Measurements from ENCODE around the gene FYN.
A peak's percentile ranks its signal among the peaks of the same experiment; 100 is the strongest.
"Not testable (repeated sequence)": the region's sequence is repeated elsewhere in the genome, so short reads cannot be mapped to it uniquely, and the experiment has no call there.

The FYN gene

DNA sequence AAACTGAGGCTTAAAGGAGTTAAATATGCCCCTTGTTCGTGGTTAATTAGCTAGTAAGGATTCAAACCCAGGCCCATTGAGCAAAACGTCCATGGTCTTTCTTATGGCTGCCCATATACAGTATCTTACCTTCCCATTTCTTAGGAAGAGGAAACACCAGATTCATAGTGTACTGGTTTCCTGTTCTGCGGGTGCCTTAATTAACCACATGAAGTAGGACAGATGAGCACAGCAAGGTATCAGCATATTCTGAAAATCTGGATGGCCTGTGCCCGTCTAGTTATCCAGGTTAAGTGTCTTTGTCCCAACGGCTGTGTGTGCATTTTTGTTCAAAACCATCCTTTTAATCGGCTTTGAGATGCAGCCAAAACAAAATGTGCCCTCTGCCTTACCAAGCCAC is 174.1 kb downstream of the FYN start:
- no peak for DNase-seq

DNA sequence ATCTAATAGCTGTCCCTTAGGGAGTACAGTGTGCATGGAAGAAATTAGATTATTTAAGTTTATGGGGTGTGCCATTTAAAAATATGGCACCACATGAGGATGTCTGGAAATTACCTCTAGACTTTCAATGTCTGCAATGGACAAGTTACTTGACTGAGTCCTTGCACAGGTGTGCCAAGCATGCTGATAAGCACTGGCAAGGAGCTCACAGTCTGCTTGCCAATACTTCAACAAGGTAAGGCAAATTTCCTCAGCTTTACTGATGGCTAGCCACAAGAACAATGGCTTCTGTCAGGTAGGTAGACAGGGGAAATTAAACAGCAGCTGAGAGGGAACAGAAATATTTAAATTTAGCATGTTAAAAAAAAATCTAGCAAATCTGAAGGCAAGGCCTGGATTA is 176.4 kb downstream of the FYN start:
- DNase-seq = no peak

DNA sequence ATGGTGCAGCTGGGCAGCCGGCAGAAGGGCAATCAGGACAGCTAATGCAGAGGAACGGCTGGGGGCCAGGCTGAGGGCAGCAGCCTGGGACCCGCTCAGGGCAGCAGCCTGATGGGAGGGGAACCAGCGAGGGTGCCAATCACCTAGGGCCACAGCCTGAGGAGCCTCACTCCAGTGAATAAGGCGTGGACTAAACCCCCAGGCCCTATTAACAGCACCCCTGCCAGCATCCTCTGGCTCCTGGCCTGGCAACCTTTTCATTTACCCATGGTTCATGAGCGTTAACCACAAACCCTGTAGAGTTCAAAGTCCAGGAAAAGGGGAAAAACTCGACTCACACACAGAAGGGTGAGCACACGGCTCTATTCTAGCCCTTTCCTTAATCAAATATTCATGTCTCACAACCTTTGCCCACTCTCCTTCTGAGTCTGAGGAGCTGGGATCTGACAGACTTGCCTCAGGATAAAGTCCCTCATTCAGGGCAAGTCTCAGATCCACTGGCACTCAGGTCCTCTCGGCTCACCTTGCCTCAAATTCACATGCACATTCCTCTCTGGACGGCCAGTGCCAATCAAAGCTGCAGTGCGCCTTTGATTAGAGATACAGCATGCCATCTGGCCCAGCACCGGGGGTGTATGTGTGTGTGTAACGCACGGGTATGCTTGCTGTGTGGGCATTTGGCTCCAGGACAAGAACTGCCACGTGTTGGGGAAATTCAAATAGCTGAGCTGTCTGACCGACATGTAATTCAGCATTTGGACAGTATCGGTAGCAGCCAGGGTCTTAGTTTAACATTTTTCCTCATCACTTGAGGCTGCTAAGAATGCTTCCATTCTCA is 180.7 kb downstream of the FYN start:
- peak; percentile 68 for DNase-seq

DNA sequence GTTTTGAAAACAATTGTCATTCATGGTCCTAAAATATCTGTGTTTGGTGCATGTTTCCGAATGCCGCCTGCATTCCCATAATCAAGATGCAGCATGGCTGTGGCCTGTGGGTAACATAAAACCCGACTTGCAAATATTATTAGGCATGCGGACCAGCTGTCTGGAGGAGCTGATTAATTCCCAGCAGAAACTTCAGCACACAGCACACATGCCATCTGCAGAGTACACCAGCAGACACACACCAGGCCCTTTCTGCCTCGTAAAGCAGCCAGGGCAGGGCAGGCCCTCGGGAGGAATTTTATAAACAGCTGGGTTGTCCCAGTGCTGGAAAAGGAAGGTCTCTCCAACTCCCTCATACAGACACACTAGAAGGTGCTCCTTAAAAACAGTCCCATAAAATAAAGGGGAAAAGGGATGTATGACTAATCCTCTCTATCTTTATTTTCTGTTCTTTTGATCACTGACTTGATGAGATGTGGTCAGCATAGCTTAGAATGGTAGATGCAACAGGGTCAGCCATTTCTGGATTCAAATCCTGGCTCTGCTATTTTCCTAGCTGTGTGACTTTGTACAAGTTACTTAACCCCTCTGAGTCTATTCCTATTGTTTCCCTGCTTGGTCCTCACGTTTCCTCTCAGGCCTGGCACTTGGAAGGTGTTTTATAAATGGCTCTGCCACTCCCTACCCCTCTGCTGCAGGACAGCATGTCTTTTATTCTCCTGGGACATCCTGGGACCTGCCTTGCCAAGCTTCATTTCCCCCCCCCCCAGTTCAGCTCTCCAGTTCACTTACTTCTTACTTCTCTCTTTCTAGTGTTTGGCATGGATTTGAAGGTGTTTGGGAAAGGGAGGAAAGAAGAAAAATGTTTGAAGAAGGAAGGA is 181.7 kb downstream of the FYN start:
- DNase-seq = peak; percentile 82

DNA sequence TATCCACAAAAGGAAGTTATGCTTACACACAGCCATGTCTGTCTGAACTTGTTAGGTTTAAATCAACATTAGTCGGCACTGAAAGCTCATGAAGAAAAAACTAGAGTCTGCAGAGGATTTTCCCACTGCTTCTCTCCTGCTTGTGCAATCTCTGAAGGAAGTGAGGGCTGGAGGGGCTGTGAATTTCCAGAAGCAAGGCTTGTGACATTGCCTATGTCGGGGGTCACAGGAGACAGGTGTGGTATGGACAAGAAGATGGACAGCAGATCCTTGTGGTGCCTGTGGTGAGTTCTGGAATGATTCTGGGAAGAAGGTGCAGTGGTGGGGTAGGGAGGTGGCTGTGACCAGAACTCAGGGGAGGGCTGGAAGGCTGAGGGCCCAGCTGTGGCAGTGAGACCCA is 183.3 kb downstream of the FYN start:
- no peak for DNase-seq

DNA sequence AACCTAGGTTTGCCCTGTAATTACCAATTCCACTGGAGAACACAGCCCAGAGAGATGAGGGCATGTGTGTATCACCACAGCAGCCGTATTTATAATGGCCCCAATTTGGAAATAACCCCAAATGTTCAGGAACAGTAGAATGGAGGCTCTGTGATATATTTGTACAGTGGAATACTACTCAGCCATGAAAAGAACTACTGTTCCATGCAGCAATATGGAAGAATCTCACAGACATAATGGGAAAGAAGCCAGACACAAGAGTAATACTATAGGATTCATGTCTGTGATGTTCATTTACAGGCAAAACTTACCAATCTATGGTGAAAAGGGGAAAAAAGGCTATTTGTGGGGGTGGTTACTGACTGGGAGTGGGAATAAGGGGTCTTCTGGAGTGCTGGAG is 183.8 kb downstream of the FYN start:
- no peak for DNase-seq

DNA sequence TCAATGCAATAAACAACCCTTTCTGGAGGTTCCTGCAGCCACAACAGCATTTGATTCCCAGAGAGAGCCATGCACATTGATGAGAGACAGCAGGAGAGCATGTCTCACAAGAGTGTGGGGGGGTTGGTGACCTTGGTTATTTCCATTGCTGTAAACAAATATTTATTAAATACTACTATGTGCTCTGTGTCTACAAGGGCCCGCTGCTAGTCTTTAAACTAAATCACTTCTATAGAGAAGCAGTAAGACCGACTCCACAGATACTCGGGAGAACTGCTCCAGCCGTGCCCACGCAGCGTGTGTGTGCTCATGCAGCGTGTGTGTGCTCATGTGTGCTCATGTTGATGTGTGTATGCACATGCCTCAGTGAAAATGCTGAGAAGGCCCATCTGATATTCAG is 184.9 kb downstream of the FYN start:
- DNase-seq = no peak

DNA sequence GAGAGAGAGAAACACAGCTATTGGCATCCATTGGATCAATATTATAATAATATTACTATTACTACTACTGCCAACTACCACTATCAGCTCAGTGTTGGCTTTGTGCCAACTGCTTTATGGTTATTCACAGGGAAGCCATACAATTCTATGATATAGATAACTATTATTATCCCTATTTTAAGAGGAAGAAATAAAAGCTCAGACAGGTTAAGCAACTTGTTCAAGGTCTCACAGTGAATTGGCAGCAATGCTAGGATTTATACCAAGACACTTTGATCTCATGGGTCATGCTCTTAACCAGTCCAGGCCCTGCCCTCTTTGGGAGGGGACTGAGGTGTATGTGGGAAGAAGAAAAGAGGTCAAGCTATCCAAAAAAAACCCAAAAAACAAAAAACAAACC is 185.6 kb downstream of the FYN start:
- no peak for DNase-seq

DNA sequence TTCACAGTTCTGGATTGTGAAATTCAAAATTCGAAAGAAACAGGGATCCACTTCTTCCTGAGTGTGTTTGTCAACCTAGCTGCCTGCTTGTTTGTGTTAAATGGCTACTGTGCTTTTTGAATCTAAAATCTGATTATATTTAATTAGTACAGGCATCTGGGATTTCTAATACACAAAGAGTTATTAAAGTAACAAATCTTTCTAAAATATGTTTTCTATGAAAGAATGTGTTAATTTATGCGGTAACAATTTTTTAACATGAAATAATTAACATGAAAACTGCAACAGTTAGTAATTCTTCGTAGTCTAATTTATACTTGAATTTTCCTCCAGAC is 186.4 kb downstream of the FYN start:
- DNase-seq = no peak

DNA sequence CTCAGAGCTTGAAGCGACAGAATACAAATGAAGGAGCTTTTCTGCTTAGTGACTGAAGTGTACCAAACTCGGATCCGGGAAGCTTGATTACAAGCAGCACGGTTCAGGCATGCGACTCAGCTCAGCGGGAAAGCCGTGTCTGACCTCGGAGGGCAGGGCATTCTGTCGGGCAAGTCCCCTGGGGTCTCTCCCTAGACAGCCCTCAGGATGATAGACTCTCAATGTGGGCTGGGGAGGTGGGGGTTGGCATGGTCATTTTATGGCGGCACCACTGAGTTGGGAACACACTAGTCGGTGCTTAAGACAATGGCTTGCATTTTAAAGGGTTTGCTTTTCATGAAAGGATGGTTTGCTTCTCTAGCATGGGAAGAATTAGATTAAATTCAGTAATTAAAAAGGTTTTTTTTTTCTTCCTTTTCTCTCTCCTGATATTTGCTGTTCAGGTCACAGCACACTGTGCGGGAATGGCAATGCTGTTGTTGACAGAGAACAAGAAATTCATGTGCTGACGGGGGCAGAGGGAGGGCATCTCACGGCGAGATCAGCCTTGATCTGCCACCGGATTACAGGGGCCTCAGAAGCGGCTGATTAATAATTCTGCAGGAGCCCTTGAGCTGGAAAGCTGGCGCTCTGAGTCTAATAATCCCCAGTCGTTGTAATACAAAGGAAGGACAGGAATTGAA is 186.9 kb downstream of the FYN start:
- DNase-seq = no peak

DNA sequence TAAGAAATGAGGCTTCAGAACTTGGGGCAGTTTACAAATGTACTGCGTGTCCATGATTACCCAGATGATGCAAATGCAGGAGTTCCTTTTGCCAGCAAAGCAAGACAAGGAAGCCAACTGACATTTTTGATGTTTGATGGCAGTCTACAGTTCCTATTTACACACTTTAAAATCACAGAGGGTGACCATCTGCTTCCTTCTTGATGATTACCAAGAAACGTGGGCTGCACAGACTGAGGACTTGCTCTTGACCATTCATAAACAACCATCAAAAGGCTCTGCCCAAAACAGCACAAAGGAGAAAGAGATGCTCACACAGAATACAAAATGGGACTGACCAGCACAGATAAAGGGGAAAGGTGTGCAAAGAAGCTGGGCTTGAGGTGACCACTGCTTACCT is 187.7 kb downstream of the FYN start:
- no peak for DNase-seq

DNA sequence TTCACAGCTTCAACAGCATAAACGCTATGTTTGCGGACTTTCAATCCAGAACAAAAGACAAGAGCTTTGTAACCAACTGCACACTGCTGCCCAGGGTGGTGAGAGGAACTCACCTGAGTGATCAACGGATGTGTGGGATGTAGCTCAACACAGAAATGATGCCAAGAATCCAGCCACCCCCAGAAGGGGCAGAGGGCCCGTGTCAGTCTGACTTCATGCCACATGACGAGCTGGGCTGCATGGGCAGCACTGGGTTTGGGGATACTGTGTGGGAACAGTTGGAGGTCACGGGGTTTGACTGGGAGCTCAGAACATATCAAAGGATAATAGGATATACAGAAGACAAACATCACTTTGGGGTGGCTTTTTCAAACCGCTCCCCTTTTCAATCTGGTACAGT is 188.2 kb downstream of the FYN start:
- no peak for DNase-seq

DNA sequence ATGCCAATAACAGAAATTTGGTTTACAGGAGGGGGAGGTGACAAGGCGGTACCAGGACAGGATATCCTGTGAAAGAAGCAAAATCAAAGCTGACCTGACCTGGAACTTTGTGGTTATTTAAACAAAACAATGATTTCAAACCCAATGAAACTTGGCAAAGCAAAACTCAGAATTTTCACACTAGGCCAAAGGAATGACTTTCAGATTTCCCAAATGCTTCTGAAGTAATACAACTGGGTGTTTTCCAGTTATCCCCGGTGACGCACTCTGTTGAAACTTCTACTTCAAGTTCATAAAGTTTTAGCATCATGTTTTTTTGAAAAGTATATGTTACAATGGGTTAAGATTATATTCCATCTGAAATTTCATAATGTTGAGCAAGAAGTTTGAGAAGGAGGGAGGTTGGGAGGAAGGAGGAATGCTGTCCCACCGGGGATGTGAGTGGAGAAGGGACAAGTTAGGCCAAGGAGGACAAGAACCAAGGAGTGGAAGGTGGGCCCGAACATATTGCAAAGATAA is 189.4 kb downstream of the FYN start:
- no peak for DNase-seq

DNA sequence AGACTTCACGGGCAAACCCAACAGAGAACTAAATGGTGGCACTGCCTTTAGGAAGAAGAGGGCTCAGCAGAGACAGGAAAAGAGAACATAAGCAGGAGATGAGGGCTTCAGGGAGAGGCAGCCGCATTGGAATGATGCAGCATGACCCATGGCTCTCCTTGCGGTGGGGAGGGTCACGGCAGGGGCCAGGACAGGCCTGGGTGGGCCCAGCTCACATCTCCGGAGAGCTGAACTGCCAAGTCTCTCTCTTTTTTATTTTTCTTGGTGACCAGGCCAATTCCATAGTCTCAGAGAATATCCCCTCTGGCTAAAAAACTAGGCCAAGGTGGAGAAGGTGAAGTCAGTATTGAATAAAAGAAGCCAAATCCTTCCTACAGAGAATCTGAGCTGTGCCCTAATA is 190.1 kb downstream of the FYN start:
- peak; percentile 42 for DNase-seq

DNA sequence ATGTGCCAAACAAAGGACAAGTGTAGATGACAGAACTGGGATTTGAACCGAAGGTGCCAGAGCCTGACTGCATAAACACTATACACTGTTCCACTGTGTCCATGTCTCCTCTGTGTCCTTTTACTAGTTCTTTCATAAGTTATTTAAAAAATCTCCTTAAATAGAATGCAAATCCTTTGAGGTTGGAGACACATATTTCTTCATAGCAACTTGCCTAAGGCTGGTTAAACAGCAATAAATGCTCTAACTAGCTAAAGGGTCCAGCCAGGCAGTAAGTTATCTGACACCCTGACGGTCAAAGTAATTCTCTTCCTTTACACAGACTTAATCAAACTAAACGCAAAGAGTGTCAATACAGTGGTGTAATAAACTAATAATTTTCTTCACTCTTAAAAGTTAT is 191.4 kb downstream of the FYN start:
- no peak for DNase-seq

DNA sequence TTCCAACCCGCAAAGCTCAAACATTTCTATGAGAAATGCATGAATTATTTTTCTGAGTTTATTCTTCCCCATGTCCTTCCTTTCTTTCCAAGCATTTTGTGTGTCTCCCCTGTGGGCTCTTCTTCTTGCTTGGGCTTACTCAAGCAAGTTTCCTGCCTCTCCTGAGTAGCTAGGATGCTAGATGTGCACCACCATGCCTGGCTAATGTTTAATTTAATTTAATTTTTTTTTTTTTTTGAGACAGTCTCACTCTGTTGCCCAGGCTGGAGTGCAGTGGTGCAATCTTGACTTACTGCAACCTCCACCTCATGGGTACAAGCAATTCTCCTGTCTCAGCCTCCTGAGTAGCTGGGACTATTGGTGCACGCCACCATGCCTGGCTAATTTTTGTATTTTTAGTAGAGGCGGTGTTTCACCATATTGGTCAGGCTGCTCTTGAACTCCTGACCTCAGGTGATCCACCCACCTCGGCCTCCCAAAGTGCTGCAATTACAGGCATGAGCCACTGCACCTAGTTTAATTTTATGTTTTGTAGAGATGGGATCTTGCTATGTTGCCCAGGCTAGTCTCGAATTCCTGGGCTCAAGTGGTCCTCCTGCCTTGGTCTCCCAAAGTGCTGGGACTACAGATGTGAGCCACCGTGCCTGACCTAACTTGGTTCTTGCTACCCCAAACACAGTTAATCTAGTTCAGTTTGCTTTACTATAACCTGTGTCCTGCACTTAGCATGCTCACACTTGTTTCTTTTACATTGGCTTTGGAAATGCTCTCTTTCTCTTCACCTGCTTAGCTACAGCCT is 192.2 kb downstream of the FYN start:
- DNase-seq = not testable (repeated sequence)

DNA sequence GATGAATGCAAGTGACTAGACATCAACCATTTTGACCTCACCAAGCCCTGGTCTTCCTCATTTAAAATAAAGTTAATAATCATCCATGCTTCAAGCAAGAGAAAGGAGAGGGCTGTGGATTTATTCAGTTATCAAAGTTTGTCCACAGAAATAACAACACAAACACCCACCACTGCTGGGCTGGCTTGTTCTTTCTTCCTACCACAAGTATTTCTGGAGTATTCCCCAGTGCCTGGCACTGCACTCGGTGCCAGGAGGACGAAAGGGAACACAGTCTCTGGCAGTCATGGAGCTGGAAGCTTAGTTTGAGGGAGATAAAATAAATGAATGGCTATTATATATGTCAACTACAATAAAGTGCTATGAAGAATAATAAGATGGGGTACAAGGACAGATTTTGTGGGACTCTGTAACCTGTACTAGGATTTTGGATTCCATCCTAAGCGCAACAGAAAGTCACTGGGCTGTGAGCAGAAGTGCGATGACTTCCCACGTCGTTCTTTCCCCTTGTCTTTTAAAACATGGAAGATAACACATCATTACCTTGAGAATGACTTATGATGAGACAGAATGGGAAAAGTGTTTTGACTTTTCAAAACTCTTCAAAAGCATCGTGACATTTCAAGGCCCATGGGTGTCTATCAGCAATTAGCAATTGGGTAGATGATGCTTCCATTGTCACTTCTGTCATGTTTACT is 193.1 kb downstream of the FYN start:
- no peak for DNase-seq

DNA sequence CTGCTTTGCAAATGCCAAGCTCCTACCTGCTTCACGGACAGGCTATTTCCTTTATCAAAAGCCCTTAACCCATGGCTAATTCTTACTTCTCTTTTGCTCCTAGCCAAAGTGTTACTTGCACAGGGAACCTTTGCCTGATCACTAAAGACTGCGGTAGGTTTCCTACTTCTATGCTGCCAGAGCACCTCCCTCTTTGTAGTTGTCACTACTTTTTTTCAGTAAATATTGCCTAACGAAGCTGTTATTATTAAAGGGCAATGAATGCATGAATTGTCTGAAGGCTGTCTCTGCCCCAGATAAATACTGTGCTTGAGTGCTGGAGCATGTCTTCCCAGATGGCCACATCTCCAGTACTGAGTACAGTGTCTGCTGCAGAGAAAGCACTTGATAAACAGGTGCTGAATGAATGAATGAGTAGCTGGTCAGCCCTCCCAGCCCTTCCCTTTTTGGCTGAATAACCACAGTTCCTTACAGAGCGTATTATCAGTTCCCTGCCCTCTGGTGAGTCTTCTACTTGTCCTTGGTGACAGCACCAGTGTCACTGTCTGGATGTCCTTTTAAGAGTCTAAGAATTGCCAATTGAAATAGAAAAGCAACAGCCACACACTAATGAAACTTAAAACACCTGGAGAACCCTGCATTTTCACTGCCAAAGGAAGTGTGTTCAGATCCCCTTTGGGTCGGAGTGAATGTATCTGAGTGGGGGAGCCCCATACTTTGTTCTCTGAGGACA is 194.0 kb downstream of the FYN start:
- no peak for DNase-seq

DNA sequence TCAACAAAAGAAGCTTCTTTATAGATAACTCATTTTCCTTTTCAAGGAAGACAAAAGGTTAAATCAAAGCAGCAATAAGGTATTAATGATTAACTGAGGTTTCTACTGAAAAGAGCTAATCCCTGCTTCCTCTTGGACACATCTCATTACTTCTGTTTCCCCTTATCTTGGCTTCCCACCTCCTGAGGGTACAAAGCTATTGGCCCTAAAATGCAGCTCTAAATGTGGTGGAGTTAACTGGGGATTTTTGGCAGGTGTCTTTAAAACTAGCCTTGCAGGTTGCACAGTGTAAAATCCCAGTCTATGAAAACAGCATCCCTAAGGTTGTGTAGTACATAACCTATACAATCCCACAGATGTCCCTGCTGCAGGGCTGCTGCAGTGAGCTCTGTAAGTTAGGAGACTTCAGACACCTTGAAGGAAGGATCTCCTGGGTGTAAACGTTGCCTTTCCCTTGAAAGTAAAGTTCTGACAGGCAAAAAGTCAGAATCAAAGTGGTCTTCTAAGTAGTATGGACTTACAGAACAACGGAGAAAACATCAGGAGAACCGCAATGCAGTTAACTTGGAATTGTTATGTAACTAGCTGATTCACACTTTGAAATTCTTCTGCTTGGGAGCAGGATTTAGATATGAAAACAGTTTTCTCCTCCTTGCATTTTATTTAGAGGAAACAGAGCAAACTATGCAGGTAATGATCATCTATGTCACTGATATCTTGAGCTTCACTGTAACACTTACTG is 195.8 kb downstream of the FYN start:
- DNase-seq = no peak

DNA sequence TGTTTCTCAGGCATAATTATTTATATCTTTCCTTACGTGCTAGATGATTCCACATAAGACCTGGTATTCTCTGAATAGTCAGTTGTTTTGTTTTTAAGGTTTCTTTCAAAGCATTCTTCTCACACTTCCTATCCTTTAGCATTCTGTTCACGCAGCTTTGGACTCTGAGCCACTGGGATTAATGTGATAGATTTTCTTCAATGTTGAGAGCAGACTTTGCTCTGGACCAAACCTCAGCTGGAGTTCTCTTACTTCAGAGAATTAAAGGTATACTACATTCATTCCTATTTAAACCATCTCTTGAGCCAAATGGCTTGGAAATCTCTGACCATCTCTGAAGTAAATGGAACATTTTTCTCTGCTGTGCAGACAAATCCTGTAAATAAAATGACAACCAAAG is 196.9 kb downstream of the FYN start:
- no peak for DNase-seq

DNA sequence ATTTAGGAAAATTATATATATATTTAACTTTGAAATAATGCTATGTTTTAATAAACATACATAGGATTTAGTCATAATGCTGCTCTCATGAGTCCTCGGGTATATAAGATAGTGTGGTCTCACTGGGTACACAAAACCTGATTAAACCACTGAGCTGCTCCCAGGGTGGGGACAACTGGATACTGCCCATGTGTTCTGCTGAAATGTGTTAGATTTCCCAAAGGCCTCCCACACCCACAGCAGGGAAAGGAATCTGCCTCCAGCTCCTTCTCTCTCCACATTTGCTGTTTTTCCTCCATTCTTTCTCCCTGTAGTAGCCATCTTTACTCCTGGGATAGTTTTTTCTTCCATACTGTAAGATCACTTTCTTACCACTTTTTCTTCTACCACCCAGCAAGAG is 198.4 kb downstream of the FYN start:
- DNase-seq = no peak

Data from right hindlimb (tissue), 1 donor.